Heart right ventricle (tissue), 16 donors: ENCODE measurements around the gene AGAP1. TPM values are rescaled to one million over a fixed set of nuclear protein-coding genes. Genes with fewer than 3 reads are reported as not detected.

Experiments used
- ATAC-seq, 8 donors: fragments of 200-7000 bp; cut with Tn5 transposase; one replicate each; pipeline ENCODE4 v1.9.1; 2020; ENCODE audit warnings: mild to moderate bottlenecking in 8 of 8, moderate library complexity in 8 of 8, moderate number of reproducible peaks in 1 of 8
- DNase-seq, 2 donors: peaks; one replicate each; pipeline ENCODE4 v3.0.0-alpha.2; 2020
- H3K27ac ChIP-seq, 10 donors: fragments of 200-600 bp; sonication (generic) in 2 of 10; one replicate each; pipeline versions ENCODE4 v1.5.0 to v1.8.0; 2020 to 2022; ENCODE audit warnings: mild to moderate bottlenecking in 3 of 10
- H3K27me3 ChIP-seq, 7 donors: fragments of 200-600 bp; one replicate each; pipeline ENCODE4 v1.8.0; 2021 to 2022; ENCODE audit warnings: mild to moderate bottlenecking in 2 of 7
- H3K36me3 ChIP-seq, 9 donors: fragments of 200-600 bp; sonication (generic) in 1 of 9; one replicate each; pipeline versions ENCODE4 v1.5.0 to v1.8.0; 2020 to 2022; ENCODE audit warnings: mild to moderate bottlenecking in 2 of 9
- H3K4me1 ChIP-seq, 9 donors: fragments of 200-600 bp; sonication (generic) in 1 of 9; one replicate each; pipeline versions ENCODE4 v1.5.0 to v1.8.0; 2020 to 2022; ENCODE audit warnings: mild to moderate bottlenecking in 4 of 9
- H3K4me3 ChIP-seq, 10 donors: fragments of 200-600 bp; sonication (generic) in 2 of 10; one replicate each; pipeline versions ENCODE4 v1.5.0 to v1.8.0; 2020 to 2022; ENCODE audit warnings: mild to moderate bottlenecking in 7 of 10, moderate library complexity in 2 of 10
- H3K9me3 ChIP-seq, 11 donors: fragments of 200-600 bp in 10 of 11; sonication (generic) in 2 of 11; one replicate each; pipeline versions ENCODE4 v1.5.0 to v1.8.0; 2013 to 2022; ENCODE audit warnings: mild to moderate bottlenecking in 2 of 11, control low read depth in 1 of 11, moderate library complexity in 1 of 11
- WGBS, 2 donors: extraction: QIAGEN DNeasy Blood & Tissue Kit; methylation state at CpG; one replicate each; pipeline ENCODE4 v1.1.7; 2013; ENCODE audit warnings: inconsistent platforms in 1 of 2; 5-methylcytosine and 5-hydroxymethylcytosine counted together
- intact Hi-C, 10 donors: fragments of 100-400 bp; cut with DNase I; formaldehyde crosslinking; loops; one replicate each; pipeline versions ENCODE4 v1.11.1 to v1.14.2; 2022
- polyA plus RNA-seq, 2 donors: library from polyadenylated mRNA; stranded (reverse); fragments of 200-250 nt; gene quantifications; one replicate each; pipeline ENCODE4 v1.2.3, GENCODE V29; 2013
- total RNA-seq, 10 donors: library from RNA; stranded (reverse); fragmentation: NEBNext Ultra II Directional in 3 of 10; extraction: Animal tissue kit (Norgen Biotek cat#: 25700) in 3 of 10; gene quantifications; one replicate each; pipeline versions ENCODE4 v1.2.1 to v1.2.4, GENCODE V29; 2021 to 2023
- TF ChIP-seq, protein P1 (sequence below), 9 donors: fragments of 200-600 bp; sonication (generic) in 2 of 9; IDR thresholded peaks; one replicate each; pipeline versions ENCODE4 v1.5.0 to v1.8.0; 2021 to 2022; ENCODE audit warnings: antibody characterized with exemption in 9 of 9, mild to moderate bottlenecking in 5 of 9, moderate library complexity in 1 of 9
- donor health status: Arrhythmogenic right ventricular cardiomyopathy.
- donor health status: ischemic (EF 13 %, LVEDD 7.1; RV severe dilation, severe dysfunction).
- donor health status: healthy with polysubstance abuse.
- donor health status: DM: no; HTN: yes; CAD: no.
- donor health status: DM: no; HTN: no; CAD: no.
- donor health status: ischemic (EF 25% LVEDD 6.9; RV normal size, moderate dysfunction).
- donor health status: ischemic (EF 25% LVEDD 5.7; RV mildly dilated, moderate dysfunction).
- donor health status: healthy.
- donor health status: DM: yes; HTN: yes; CAD: no.
- donor health status: Ischemic cardiomyopathy.
- donor health status: ischemic (EF 35%, LVEDD 5.7; RV mildly dilated, moderate dysfunction).
- donor health status: nonischemic (EF 11% LVEDD 7.7; RV severe dilation, severe dysfunction).
- donor health status: DM: yes; HTN: yes; CAD: no.
- donor health status: PGD.
- donor health status: ischemic (EF 29% LVEDD 5.4; RV normal size, mild dysfunction).
- donor health status: nonischemic (EF 23%, LVEDD 6.1; RV moderate dilation, normal function).

Gene AGAP1
- total and polyA plus RNA-seq, 12 donors: 3.5 to 29.2 (median 19.4) TPM

DNA sequence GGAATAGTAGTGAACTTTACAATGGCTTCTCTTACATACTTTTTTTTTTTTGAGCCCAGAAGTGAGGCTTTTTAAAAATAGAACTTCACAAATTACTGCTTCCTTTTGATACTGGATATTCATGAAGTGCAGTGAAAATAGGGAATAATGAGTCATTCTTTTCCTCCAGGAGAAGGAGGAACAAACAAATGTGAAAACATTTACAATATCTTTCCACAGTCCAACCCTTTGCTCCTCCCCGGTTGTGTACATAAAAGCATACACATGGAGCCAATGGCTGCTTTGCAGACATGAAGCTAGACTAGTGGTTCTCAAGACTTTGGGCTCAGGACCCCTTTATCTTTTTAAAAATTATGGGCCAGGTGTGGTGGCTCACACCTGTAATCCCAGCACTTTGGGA is 407.4 kb downstream of the AGAP1 start:
- no peak for DNase-seq
- Histone ChIP-seq H3K4me3 (no peak overlapping the region), H3K9me3 (peaks cover 0 to 2% (median 0%) of the 10 kb centered on the region in 11 donors), H3K36me3 (peaks cover 0 to 3% (median 0%) of the 10 kb centered on the region in 9 donors), H3K4me1 (no peaks in the 10 kb centered on the region), H3K27ac (no peak overlapping the region), H3K27me3 (no peaks in the 10 kb centered on the region)
- ATAC-seq: no peak
- TF ChIP-seq, protein P1, sequence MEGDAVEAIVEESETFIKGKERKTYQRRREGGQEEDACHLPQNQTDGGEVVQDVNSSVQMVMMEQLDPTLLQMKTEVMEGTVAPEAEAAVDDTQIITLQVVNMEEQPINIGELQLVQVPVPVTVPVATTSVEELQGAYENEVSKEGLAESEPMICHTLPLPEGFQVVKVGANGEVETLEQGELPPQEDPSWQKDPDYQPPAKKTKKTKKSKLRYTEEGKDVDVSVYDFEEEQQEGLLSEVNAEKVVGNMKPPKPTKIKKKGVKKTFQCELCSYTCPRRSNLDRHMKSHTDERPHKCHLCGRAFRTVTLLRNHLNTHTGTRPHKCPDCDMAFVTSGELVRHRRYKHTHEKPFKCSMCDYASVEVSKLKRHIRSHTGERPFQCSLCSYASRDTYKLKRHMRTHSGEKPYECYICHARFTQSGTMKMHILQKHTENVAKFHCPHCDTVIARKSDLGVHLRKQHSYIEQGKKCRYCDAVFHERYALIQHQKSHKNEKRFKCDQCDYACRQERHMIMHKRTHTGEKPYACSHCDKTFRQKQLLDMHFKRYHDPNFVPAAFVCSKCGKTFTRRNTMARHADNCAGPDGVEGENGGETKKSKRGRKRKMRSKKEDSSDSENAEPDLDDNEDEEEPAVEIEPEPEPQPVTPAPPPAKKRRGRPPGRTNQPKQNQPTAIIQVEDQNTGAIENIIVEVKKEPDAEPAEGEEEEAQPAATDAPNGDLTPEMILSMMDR (IDR thresholded peaks at IDR 0.05): no peak
- intact Hi-C loops: no loop called here
- 95 to 100% methylated on average over 1 of the region's 1 CpG for WGBS, 2 donors

DNA sequence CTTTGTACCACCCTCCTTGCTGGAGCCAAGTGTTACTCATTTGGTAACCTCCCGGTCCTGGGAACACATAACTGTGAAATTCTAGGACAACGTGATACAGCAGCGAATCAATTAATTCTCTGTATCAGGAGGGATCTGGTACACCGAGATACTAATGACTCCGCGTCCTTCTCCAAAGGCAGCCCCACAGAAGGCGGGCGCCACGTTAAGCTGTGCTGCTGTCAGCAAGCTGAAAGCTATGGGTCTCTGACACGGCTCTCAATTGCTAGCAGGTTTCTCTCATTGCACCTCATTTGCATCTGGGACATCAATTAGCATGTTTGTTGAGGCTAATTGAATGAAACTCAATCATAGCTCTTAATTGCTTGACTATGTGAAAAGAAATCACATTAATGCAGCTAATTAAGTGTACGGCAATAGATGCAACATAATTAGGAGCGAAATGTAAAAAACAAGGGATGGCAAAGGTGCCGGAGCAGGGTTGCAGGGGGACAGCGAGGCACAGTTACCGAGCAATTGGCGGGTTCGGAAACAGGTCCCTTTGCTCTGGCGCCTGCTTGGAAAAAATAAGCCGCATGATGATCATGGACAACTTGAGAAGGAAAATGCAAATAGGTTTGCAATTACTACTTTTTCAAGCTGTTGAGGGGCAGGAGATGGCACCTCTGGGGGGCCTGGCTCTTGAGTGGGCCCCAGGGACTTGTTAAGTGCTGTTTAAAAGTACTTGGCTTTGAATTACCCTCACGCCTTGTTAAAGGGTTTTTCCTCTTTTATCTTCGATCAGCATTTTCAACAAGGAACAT is 410.1 kb downstream of the AGAP1 start:
- WGBS, 2 donors: 87 to 88% methylated on average over 21 of the region's 21 CpGs
- Histone ChIP-seq H3K9me3 (no peaks in the 10 kb centered on the region), H3K4me1 (no peaks in the 10 kb centered on the region), H3K27me3 (no peaks in the 10 kb centered on the region), H3K4me3 (no peak overlapping the region), H3K27ac (no peak overlapping the region), H3K36me3 (peaks cover 0 to 9% (median 0%) of the 10 kb centered on the region in 9 donors)
- TF ChIP-seq, protein P1 (IDR thresholded peaks at IDR 0.05): no peak
- DNase-seq: no peak
- intact Hi-C loops: no loop called here
- ATAC-seq: no peak

DNA sequence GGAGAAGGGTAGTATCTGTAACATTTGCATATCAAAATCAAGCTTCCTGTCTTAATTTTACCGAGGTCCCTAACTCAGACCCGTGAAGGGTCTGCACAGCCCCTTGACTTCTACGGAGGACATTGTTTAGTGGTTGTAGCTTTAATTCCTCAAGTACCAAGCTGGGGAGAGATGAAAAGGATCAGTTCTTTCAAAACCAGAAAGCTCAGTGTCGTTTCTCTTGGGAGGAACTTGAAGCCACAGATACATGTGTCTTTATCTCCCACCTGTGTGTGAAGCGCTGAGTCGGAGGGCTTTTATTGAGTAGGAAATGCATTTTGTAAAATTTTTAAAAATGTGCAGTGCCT is 410.7 kb downstream of the AGAP1 start:
- ATAC-seq (no peak), DNase-seq (no peak)
- no peaks in the 10 kb centered on the region for H3K9me3 ChIP-seq
- H3K27me3 ChIP-seq: no peaks in the 10 kb centered on the region
- intact Hi-C loops: no loop called here
- H3K36me3 ChIP-seq: peaks cover 0 to 14% (median 0%) of the 10 kb centered on the region in 9 donors
- no peak overlapping the region for H3K27ac ChIP-seq
- H3K4me1 ChIP-seq: no peaks in the 10 kb centered on the region
- WGBS, 2 donors: 73 to 83% methylated on average over 6 of the region's 6 CpGs
- TF ChIP-seq, protein P1 (IDR thresholded peaks at IDR 0.05): no peak
- H3K4me3 ChIP-seq: no peak overlapping the region

DNA sequence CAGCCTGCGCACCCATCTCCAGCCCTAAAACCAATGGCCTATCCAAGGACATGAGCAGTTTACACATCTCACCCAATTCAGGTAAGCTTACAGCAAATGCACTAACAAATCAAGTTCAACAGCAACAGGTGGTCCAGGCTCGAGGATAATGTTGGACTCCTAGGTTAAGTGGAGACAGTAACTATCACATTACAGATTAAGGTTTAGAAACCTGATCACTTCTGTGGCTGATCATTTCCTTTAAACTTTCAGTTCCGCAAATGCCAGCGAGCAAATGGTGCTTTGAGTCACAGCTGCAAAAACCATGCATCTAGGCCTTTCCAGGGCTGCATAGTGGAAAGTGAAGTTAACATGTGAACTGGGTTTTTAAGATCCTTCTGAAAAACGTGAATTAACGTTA is 415.0 kb downstream of the AGAP1 start:
- H3K27ac ChIP-seq: no peak overlapping the region
- H3K4me1 ChIP-seq: no peaks in the 10 kb centered on the region
- ATAC-seq (no peak), DNase-seq (no peak)
- no peaks in the 10 kb centered on the region for H3K27me3 ChIP-seq
- H3K9me3 ChIP-seq: no peaks in the 10 kb centered on the region
- 90 to 94% methylated on average over 6 of the region's 6 CpGs for WGBS, 2 donors
- TF ChIP-seq, protein P1 (IDR thresholded peaks at IDR 0.05): no peak
- intact Hi-C loops: no loop called here
- H3K36me3 ChIP-seq: peaks cover 0 to 31% (median 5%) of the 10 kb centered on the region in 9 donors
- H3K4me3 ChIP-seq: no peak overlapping the region
